NCI-H69 (cell line): ENCODE results near the gene CAPG.

Experiments used
- DNase-seq: peaks from one replicate; lab custom pipeline; 2025; lab: John Stamatoyannopoulos, UW

Gene CAPG

DNA sequence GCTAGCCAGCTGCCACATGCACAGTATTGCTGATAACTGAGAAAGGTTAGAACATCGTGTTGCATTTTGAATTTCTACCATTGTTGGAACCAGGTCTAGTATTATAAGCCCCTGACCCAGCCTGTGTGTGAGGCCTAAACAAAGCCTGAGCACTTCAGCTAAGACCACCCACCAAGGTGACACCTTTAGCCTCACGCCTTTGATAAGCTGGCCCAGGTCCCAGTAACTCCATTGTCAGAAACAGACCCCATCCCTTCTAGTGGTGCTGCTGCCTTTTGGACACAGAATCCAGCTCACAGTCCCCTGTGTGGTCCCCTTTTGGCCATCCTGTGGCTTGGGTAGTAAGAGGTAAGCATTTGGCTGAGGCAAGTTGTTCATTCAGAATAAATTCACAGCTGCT, 54.0 kb downstream of the CAPG start:
- no peak for DNase-seq

DNA sequence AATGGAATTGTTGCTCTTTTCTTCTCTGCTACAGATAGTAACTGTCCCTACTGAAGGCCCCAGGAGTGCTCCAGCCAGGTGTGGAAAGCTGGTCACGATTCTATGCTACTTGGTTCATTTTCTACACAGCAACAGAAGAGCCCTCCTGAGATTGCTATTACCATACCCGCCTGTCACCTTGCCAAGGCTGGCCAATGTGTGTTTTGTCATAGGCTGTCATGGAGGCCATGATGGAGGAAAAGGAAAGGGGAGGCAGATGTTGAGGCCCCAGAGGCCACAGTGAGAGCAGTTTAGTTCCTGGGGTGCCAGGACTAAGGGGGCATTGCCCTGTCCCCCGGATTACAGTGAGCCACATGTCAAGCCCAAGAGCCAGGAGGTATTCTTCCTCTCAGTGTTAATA, 54.6 kb downstream of the CAPG start:
- no peak for DNase-seq

DNA sequence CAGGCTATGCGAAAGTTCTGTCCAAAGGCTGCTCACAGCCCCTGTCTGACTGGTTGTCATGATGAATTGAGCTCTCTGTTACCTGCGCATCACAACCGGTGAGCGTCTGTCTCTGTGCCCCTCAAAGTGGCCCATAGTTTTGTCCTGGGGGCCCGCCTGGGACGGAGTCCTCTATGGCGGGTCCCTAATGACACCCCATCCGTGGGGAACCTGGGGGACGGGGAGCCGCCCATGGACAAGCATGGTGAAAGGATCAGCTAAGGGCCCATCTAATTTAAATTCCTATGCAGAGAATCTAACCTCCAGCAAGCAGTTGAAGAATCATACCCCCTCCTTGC, 55.1 kb downstream of the CAPG start:
- no peak for DNase-seq

DNA sequence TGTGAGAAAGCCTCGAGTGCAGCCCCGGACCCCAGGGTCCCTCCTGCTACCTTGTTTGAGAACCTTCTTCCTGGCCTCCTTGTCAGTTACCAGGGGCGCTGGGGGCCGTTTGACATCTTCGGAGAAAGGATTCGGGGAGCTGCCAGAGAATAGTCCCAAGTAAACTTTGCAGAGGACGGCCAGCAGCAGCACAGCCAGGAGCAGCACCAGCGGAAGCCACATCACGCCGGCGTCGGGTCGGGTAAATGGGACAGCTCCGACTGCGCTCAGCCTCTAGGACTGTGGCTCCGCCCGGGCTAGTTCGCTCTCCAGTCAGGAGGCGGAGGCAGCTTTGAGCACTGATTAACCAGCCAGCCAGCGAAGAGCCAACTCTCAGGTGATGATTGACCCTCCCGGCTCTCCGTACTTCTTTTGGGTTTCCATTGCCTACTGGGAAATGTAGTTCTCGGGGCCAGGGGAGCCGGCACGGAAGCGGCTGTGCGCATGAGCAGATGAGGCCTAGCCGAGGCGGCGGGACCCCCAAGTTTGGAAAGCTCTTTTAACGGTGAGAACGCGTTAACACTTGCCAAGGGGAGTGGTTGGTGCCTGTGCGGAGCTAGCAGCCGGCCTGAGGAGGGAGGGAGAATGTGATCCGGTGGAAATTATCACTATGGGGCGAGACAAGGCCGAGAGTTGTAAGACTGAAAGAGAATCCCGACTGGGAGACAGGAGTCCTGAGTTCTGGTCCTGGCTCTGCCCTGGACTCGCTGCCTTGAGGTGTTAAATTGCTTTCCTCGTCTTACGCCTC, 55.7 kb downstream of the CAPG start, which contains the start of the genes ELMOD3 and RETSAT:
ELMOD3 (plus strand) TSS at position 484 of the 787 bp plus-strand sequence. CDS start 2,430 bp downstream, outside the sequence.
RETSAT (minus strand) TSS at position 243 of the 787 bp plus-strand sequence; CDS start at position 222, 21 bp downstream.
- peak; percentile 97 for DNase-seq

DNA sequence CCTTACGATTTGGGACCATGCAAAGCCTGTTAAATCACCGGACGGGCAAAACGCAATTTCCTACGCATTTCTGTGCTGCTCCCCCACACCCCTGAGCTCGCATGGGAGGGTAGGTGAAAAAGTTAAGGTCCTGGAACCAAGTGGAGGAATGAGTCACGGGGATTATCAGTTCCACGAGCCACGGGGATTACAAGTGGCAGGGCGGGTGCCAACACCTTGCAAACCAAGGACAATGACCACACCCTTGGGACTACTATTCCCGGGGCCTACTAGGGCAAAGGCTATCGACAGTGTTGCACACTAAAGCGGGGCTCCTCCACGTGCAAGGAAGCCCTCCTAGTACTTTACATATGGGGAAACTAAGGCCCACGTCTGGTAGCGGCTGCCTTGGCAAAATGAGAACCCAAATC, 56.3 kb downstream of the CAPG start:
- DNase-seq = peak; percentile 24

DNA sequence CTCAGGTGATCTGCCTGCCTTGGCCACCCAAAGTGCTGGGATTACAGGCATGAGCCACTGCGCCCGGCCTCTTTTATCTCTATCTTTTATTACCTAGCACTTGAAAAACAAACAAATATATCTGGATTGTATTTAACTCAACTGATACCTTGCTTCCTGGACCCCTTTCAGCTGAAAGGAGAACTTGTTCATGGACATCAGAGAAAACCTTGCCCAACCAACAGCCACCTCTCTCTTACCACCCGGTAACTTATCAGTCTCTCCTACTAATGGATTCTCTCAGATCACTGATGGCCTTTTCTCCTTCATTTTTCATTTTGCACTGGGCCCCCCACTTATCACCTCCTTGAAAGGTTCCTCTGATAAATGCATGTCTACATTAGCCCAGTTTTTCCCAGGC, 62.6 kb downstream of the CAPG start:
- no peak for DNase-seq
